Activated B cell treated with CpG ODN at 0.5 μM for 24 hours (primary cell): ENCODE results near the gene QKI. TPM values are rescaled to one million over a fixed set of nuclear protein-coding genes. Genes with fewer than 3 reads are reported as not detected.

Source experiments
- ATAC-seq: fragments of 200-7000 bp; cut with Tn5 transposase; one replicate; pipeline ENCODE4 v1.10.0; 2021; ENCODE audit warnings: low read depth, mild to moderate bottlenecking, moderate library complexity
- CTCF ChIA-PET: fragments of 350-600 bp; sonication (Branson Sonifier 250); formaldehyde crosslinking; loops from one replicate; lab custom pipeline; 2021; ENCODE audit warnings: antibody characterized with exemption; lab: Charles Lee
- POLR2A ChIA-PET: fragments of 350-600 bp; sonication (Branson Sonifier 250); formaldehyde crosslinking; loops from one replicate; lab custom pipeline; 2021; ENCODE audit warnings: antibody characterized with exemption; lab: Charles Lee
- DNase-seq: peaks from one replicate; pipeline ENCODE4 v3.0.0; 2022
- H3K27ac Mint-ChIP-seq: one replicate; pipeline ENCODE4 v1.8.0; 2020; ENCODE audit warnings: mixed read lengths
- H3K27me3 Mint-ChIP-seq: one replicate; pipeline ENCODE4 v1.8.0; 2021; ENCODE audit warnings: mixed read lengths
- H3K36me3 Mint-ChIP-seq: one replicate; pipeline ENCODE4 v1.8.0; 2021; ENCODE audit warnings: low read depth, mixed read lengths
- H3K4me1 Mint-ChIP-seq: one replicate; pipeline ENCODE4 v1.8.0; 2021; ENCODE audit warnings: mixed read lengths
- H3K4me3 Mint-ChIP-seq: one replicate; pipeline ENCODE4 v1.8.0; 2020; ENCODE audit warnings: mild to moderate bottlenecking, mixed read lengths
- H3K9me3 Mint-ChIP-seq: one replicate; pipeline ENCODE4 v1.8.0; 2020; ENCODE audit warnings: mixed read lengths
- intact Hi-C: fragments of 100-400 bp; cut with micrococcal nuclease; formaldehyde crosslinking; loops from one replicate; pipeline ENCODE4 v1.15.1; 2024
- total RNA-seq: library from RNA; stranded (reverse); gene quantifications from 2 replicates; pipeline ENCODE4 v1.2.3, GENCODE V29; 2022
- TF ChIP-seq, protein P1 (sequence below): fragments of 200-600 bp; IDR thresholded peaks from one replicate; pipeline ENCODE4 v1.8.0; 2022; ENCODE audit warnings: antibody characterized with exemption, mild to moderate bottlenecking

The QKI gene
- total RNA-seq, 1 donor from 2014 or later, result 61.5 TPM

DNA sequence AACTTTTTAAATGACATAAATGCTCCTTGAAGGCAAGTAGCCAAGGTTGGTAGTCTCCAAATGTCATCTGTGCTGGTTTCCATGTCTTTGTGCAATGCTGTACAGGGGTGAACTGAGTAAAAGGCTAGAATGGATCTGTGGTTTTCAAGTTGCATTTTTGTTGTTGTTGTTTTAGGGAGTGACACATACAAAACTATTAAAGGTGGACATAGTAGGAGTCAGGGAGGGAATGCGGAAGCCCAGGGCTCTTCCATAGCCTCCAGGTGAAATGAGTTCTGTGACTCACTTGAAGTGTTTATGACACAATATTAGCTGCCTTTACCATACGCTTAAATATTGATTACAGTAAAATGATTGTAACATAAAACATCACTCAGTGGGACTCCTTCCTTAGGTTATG lies 22.5 kb upstream of the QKI start:
- H3K27ac Mint-ChIP-seq, result no peak overlapping the region
- ATAC-seq (no peak), DNase-seq (no peak)
- CTCF ChIA-PET, result no interaction called here
- H3K4me1 Mint-ChIP-seq, result peaks cover 7% of the 10 kb centered on the region
- no peaks in the 10 kb centered on the region for H3K9me3 Mint-ChIP-seq
- TF ChIP-seq, protein P1, sequence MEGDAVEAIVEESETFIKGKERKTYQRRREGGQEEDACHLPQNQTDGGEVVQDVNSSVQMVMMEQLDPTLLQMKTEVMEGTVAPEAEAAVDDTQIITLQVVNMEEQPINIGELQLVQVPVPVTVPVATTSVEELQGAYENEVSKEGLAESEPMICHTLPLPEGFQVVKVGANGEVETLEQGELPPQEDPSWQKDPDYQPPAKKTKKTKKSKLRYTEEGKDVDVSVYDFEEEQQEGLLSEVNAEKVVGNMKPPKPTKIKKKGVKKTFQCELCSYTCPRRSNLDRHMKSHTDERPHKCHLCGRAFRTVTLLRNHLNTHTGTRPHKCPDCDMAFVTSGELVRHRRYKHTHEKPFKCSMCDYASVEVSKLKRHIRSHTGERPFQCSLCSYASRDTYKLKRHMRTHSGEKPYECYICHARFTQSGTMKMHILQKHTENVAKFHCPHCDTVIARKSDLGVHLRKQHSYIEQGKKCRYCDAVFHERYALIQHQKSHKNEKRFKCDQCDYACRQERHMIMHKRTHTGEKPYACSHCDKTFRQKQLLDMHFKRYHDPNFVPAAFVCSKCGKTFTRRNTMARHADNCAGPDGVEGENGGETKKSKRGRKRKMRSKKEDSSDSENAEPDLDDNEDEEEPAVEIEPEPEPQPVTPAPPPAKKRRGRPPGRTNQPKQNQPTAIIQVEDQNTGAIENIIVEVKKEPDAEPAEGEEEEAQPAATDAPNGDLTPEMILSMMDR, result no peak
- POLR2A ChIA-PET, result no interaction called here
- no peak overlapping the region for H3K4me3 Mint-ChIP-seq
- intact Hi-C loops, result no loop called here
- H3K36me3 Mint-ChIP-seq, result no peaks in the 10 kb centered on the region
- peaks cover 25% of the 10 kb centered on the region for H3K27me3 Mint-ChIP-seq

DNA sequence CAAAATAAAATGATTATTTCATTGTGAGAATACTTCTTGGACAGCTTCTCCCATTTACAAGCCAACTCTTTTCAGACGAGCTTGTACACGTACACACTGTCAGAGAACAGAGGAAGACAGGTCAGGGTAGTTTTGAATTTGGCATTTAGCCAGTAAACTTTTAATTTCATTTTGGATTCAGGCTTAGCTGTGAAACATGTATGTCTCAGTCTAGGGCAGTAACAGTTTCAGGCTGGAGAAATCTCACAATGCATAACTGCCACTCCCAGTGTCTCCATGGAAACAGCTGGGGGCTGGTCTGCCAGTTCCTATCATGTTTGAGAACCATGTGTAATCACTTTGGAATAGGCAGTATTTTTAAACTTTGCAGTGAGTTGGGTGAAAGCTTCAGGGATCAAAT lies 22.0 kb upstream of the QKI start:
- Mint-ChIP-seq H3K9me3 (no peaks in the 10 kb centered on the region), H3K27me3 (peaks cover 29% of the 10 kb centered on the region), H3K4me3 (no peak overlapping the region), H3K27ac (no peak overlapping the region), H3K36me3 (no peaks in the 10 kb centered on the region), H3K4me1 (peaks cover 7% of the 10 kb centered on the region)
- POLR2A ChIA-PET, result no interaction called here
- CTCF ChIA-PET, result no interaction called here
- TF ChIP-seq, protein P1, result no peak
- intact Hi-C loops, result no loop called here
- ATAC-seq, result no peak
- no peak for DNase-seq

DNA sequence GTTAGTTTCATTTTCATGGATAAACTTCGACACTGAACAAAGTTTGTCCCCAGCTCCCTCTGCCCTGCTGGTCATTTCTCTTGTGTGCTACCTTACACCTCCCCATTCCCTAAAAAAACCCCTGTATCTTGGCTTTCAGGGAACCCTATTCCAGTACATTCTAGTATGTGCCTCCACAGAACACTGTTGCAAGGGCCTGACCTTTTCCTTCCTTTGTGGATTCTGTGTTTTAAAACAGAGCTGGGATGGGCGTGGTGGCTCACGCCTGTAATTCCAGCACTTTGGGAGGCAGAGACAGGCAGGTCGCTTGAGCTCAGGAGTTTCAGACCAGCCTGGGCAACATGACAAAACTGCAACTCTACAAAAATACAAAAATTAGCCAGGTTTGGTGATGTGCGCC lies 20.6 kb upstream of the QKI start:
- Mint-ChIP-seq H3K4me1 (peaks cover 9% of the 10 kb centered on the region), H3K36me3 (no peaks in the 10 kb centered on the region), H3K27ac (no peak overlapping the region), H3K9me3 (no peaks in the 10 kb centered on the region), H3K4me3 (no peak overlapping the region), H3K27me3 (peaks cover 32% of the 10 kb centered on the region)
- ChIA-PET CTCF (no interaction called here), POLR2A (no interaction called here)
- DNase-seq (no peak), ATAC-seq (no peak)
- TF ChIP-seq, protein P1, result no peak
- intact Hi-C loops, result no loop called here

DNA sequence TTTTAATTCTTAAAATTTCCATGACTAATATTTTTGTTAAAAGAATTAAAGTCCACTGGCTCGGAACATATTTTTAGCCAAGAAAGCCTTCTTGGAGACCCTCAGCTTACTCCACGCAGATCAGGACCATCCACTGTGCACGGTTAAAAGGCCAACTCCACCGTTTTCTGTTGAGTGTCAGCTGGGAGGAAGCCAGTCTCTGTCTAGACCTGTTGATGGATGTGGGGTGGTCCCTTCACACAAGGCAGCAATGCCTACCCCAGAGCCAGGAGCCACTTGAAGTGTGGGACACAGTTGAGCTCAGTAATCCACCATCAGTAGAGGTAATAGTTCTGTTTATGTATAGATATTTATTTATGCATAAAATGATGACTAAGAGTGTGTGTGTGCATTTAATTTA lies 19.9 kb upstream of the QKI start:
- H3K27ac Mint-ChIP-seq, result no peak overlapping the region
- intact Hi-C loops, result no loop called here
- no peaks in the 10 kb centered on the region for H3K9me3 Mint-ChIP-seq
- H3K36me3 Mint-ChIP-seq, result no peaks in the 10 kb centered on the region
- peaks cover 9% of the 10 kb centered on the region for H3K4me1 Mint-ChIP-seq
- no peak overlapping the region for H3K4me3 Mint-ChIP-seq
- no peak for DNase-seq
- TF ChIP-seq, protein P1, result no peak
- POLR2A ChIA-PET, result no interaction called here
- peaks cover 29% of the 10 kb centered on the region for H3K27me3 Mint-ChIP-seq
- ATAC-seq, result no peak
- CTCF ChIA-PET, result no interaction called here

GRCh38 chr6:163395122-163395830 lies 19.2 kb upstream of the QKI start:
- ChIA-PET CTCF (no interaction called here), POLR2A (no interaction called here)
- Mint-ChIP-seq H3K27me3 (peaks cover 28% of the 10 kb centered on the region), H3K4me3 (no peak overlapping the region), H3K27ac (no peak overlapping the region), H3K4me1 (peaks cover 9% of the 10 kb centered on the region), H3K9me3 (no peaks in the 10 kb centered on the region), H3K36me3 (no peaks in the 10 kb centered on the region)
- DNase-seq (no peak), ATAC-seq (no peak)
- intact Hi-C loops, result no loop called here
- TF ChIP-seq, protein P1, result no peak
